SU-DHL-6 (cell line): ENCODE data around the gene AJUBA.

Experiments used
- H2AFZ ChIP-seq: fragments of 200-600 bp; sonication (generic); 2 replicates; pipeline ENCODE4 v1.6.1; 2014; ENCODE audit warnings: low read depth, mild to moderate bottlenecking, moderate library complexity, mixed read lengths, antibody characterized with exemption, low read length; ENCODE audit not compliant: severe bottlenecking
- H3F3A ChIP-seq: fragments of 200-600 bp; shearing (Covaris generic); 2 replicates; pipeline ENCODE4 v1.6.0; 2016; ENCODE audit warnings: antibody characterized with exemption, mild to moderate bottlenecking; ENCODE audit not compliant: insufficient read depth
- H3K27ac ChIP-seq: fragments of 200-600 bp; sonication (generic); 2 replicates; pipeline ENCODE4 v1.5.1; 2016; ENCODE audit warnings: low read depth, mild to moderate bottlenecking, low read length, moderate library complexity, mixed read lengths
- H3K27me3 ChIP-seq: fragments of 200-600 bp; sonication (generic), shearing (Covaris generic); 2 replicates; pipeline ENCODE4 v1.6.0; 2014; ENCODE audit warnings: mild to moderate bottlenecking, low read length
- H3K36me3 ChIP-seq: fragments of 200-600 bp; sonication (generic); 2 replicates; pipeline ENCODE4 v1.6.1; 2014; ENCODE audit warnings: mild to moderate bottlenecking, low read length, mixed read lengths
- H3K4me2 ChIP-seq: fragments of 300-600, 200-600 bp; shearing (Covaris generic), sonication (generic); 2 replicates; pipeline ENCODE4 v1.6.0; 2014; ENCODE audit warnings: low read length, low read depth, mild to moderate bottlenecking; ENCODE audit not compliant: poor library complexity, severe bottlenecking
- H3K4me3 ChIP-seq: fragments of 200-600 bp; sonication (generic); 2 replicates; pipeline ENCODE4 v1.5.1; 2014; ENCODE audit warnings: antibody characterized with exemption, low read length, mild to moderate bottlenecking, mixed read lengths; ENCODE audit not compliant: insufficient read depth, poor library complexity, severe bottlenecking
- H3K79me2 ChIP-seq: fragments of 200-600 bp; sonication (generic); 2 replicates; pipeline ENCODE4 v1.6.1; 2014; ENCODE audit warnings: mild to moderate bottlenecking, low read length, moderate library complexity; ENCODE audit not compliant: insufficient read depth
- H3K9ac ChIP-seq: fragments of 200-600 bp; sonication (generic); 2 replicates; pipeline ENCODE4 v1.7.0; 2014; ENCODE audit warnings: mild to moderate bottlenecking, low read length
- H3K9me2 ChIP-seq: fragments of 200-600 bp; sonication (generic); replicated peaks from 2 replicates; pipeline ENCODE4 v1.6.1; 2014; ENCODE audit warnings: low read length; ENCODE audit not compliant: insufficient read depth
- H3K9me3 ChIP-seq: fragments of 200-600 bp; sonication (generic); 2 replicates; pipeline ENCODE4 v1.6.1; 2014; ENCODE audit warnings: low read length, mixed read lengths; ENCODE audit not compliant: insufficient read depth
- H4K20me1 ChIP-seq: fragments of 200-600 bp; sonication (generic); 2 replicates; pipeline ENCODE4 v1.6.1; 2014; ENCODE audit warnings: low read depth, mild to moderate bottlenecking, antibody characterized with exemption, low read length, moderate library complexity, mixed read lengths
- EZH2phosphoT487 ChIP-seq: fragments of 200-600 bp; sonication (generic), shearing (Covaris generic); conservative IDR thresholded peaks from 2 replicates; pipeline ENCODE4 v1.6.1; 2018; ENCODE audit warnings: mild to moderate bottlenecking, antibody characterized with exemption, low read length, moderate library complexity, mixed read lengths
- TF ChIP-seq, protein P1 (sequence below): fragments of 200-600 bp; sonication (generic); IDR thresholded peaks from one replicate; pipeline ENCODE4 v1.5.1; 2017; ENCODE audit warnings: antibody characterized with exemption, mild to moderate bottlenecking, low read length, moderate library complexity; ENCODE audit not compliant: insufficient read depth, poor library complexity, severe bottlenecking

The AJUBA gene

GRCh38 chr14:23023022-23023794, 40.9 kb upstream of the AJUBA start:
- Histone ChIP-seq H3F3A (peaks cover 4% of the 10 kb centered on the region; the same call in 1 of the 2 replicates), H3K36me3 (peaks cover 5% of the 10 kb centered on the region; the same call in 1 of the 2 replicates), H3K9me3 (no peaks in the 10 kb centered on the region), H4K20me1 (no peaks in the 10 kb centered on the region), H2AFZ (no peak overlapping the region), H3K27ac (no peak overlapping the region), H3K9me2 (no peaks in the 10 kb centered on the region), H3K4me3 (no peak overlapping the region), H3K9ac (no peak overlapping the region), H3K79me2 (0 out of 2 replicates have a peak, but pooled peaks cover 4% of the 10 kb centered on the region), H3K27me3 (no peaks in the 10 kb centered on the region), H3K4me2 (no peak overlapping the region)
- no peak for TF ChIP-seq EZH2phosphoT487
- TF ChIP-seq, protein P1, sequence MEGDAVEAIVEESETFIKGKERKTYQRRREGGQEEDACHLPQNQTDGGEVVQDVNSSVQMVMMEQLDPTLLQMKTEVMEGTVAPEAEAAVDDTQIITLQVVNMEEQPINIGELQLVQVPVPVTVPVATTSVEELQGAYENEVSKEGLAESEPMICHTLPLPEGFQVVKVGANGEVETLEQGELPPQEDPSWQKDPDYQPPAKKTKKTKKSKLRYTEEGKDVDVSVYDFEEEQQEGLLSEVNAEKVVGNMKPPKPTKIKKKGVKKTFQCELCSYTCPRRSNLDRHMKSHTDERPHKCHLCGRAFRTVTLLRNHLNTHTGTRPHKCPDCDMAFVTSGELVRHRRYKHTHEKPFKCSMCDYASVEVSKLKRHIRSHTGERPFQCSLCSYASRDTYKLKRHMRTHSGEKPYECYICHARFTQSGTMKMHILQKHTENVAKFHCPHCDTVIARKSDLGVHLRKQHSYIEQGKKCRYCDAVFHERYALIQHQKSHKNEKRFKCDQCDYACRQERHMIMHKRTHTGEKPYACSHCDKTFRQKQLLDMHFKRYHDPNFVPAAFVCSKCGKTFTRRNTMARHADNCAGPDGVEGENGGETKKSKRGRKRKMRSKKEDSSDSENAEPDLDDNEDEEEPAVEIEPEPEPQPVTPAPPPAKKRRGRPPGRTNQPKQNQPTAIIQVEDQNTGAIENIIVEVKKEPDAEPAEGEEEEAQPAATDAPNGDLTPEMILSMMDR = no peak

GRCh38 chr14:23021889-23022442, 39.6 kb upstream of the AJUBA start:
- peaks cover 5% of the 10 kb centered on the region; the same call in 1 of the 2 replicates for H3K36me3 ChIP-seq
- TF ChIP-seq, protein P1 = no peak
- no peak for TF ChIP-seq EZH2phosphoT487
- H4K20me1 ChIP-seq = no peaks in the 10 kb centered on the region
- H3K27ac ChIP-seq = no peak overlapping the region
- H3K79me2 ChIP-seq = no peaks in the 10 kb centered on the region
- no peak overlapping the region for H3K9ac ChIP-seq
- no peak overlapping the region for H2AFZ ChIP-seq
- peaks cover 4% of the 10 kb centered on the region; the same call in 1 of the 2 replicates for H3F3A ChIP-seq
- H3K4me2 ChIP-seq = no peak overlapping the region
- no peaks in the 10 kb centered on the region for H3K9me2 ChIP-seq
- H3K4me3 ChIP-seq = no peak overlapping the region
- H3K9me3 ChIP-seq = no peaks in the 10 kb centered on the region
- no peaks in the 10 kb centered on the region for H3K27me3 ChIP-seq

DNA sequence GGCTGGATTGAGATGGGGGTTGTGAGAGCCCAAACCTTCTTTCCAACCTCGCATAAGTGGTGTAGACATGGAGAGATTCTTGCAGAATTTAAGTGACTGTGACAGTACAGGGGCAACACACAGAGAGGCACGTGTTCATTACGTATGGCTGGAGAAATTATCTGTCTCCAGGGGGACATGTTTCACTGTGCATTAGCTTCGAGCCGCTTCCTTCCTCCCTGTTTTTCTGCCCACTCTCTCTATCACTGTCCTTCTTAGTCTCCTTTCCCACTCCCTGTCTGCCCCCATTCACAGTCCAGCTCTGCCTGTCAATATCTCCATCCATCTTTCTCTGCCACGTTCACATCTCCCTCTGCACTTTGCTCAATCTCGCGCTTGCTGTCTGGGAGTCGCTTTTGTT, 39.1 kb upstream of the AJUBA start:
- no peaks in the 10 kb centered on the region for H3K79me2 ChIP-seq
- TF ChIP-seq EZH2phosphoT487 = no peak
- TF ChIP-seq, protein P1 = no peak
- H2AFZ ChIP-seq = no peak overlapping the region
- no peaks in the 10 kb centered on the region for H3K9me3 ChIP-seq
- no peak overlapping the region for H3K4me2 ChIP-seq
- H3K36me3 ChIP-seq = peaks cover 5% of the 10 kb centered on the region; the same call in 1 of the 2 replicates
- peaks cover 4% of the 10 kb centered on the region; the same call in 1 of the 2 replicates for H3F3A ChIP-seq
- H3K9ac ChIP-seq = no peak overlapping the region
- H4K20me1 ChIP-seq = no peaks in the 10 kb centered on the region
- no peaks in the 10 kb centered on the region for H3K9me2 ChIP-seq
- no peak overlapping the region for H3K4me3 ChIP-seq
- H3K27me3 ChIP-seq = no peaks in the 10 kb centered on the region
- H3K27ac ChIP-seq = no peak overlapping the region
